Upper lobe of left lung (tissue), 6 donors: Measurements from ENCODE around the gene WFDC5. TPM values are rescaled to one million over a fixed set of nuclear protein-coding genes. Genes with fewer than 3 reads are reported as not detected.
"Not testable (repeated sequence)": the region's sequence is repeated elsewhere in the genome, so short reads cannot be mapped to it uniquely, and the experiment has no call there.

Experiments
- ATAC-seq, 2 donors: fragments of 200-7000 bp; cut with Tn5 transposase; one replicate each; pipeline ENCODE4 v1.9.1; 2022; ENCODE audit warnings: mild to moderate bottlenecking in 2 of 2, moderate library complexity in 2 of 2; ENCODE audit not compliant: low FRiP score in 2 of 2
- DNase-seq, 2 donors: peaks; one replicate each; pipeline ENCODE4 v3.0.0-alpha.2; 2019 to 2020
- H3K27ac ChIP-seq, 4 donors: fragments of 200-600 bp; sonication (generic); one replicate each; pipeline ENCODE4 v1.5.1; 2016 to 2019
- H3K27me3 ChIP-seq, 4 donors: fragments of 200-600 bp; sonication (generic); one replicate each; pipeline ENCODE4 v1.5.1; 2017 to 2019
- H3K36me3 ChIP-seq, 4 donors: fragments of 200-600 bp; sonication (generic); one replicate each; pipeline ENCODE4 v1.5.1; 2016 to 2019
- H3K4me1 ChIP-seq, 4 donors: fragments of 200-600 bp; sonication (generic); one replicate each; pipeline ENCODE4 v1.5.1; 2018 to 2019
- H3K4me3 ChIP-seq, 4 donors: fragments of 200-600 bp; sonication (generic); one replicate each; pipeline ENCODE4 v1.5.1; 2017 to 2019; ENCODE audit warnings: mild to moderate bottlenecking in 2 of 4, moderate library complexity in 1 of 4
- H3K9me3 ChIP-seq, 4 donors: fragments of 200-600 bp; sonication (generic); one replicate each; pipeline ENCODE4 v1.5.1; 2018 to 2019
- EP300 ChIP-seq, 4 donors: sonication (generic); formaldehyde crosslinking; IDR thresholded peaks; one replicate each; pipeline ENCODE4 v1.5.1; 2017; ENCODE audit warnings: antibody characterized with exemption in 4 of 4, control low read depth in 2 of 4
- POLR2A ChIP-seq, 4 donors: fragments of 450-650 bp; IDR thresholded peaks; one replicate each; pipeline ENCODE4 v1.5.1; 2016 to 2017; ENCODE audit warnings: antibody characterized with exemption in 4 of 4, mild to moderate bottlenecking in 2 of 4
- POLR2AphosphoS5 ChIP-seq, 2 donors: sonication (generic); formaldehyde crosslinking; IDR thresholded peaks; one replicate each; pipeline ENCODE4 v1.5.1; 2017; ENCODE audit warnings: antibody characterized with exemption in 2 of 2
- WGBS, 2 donors: methylation state at CpG; one replicate each; pipeline ENCODE4 v1.1.5; 2017 to 2018; 5-methylcytosine and 5-hydroxymethylcytosine counted together
- total RNA-seq, 6 donors: library from RNA; depleted of rRNA in 4 of 6; stranded (reverse); fragments of >200 nt in 4 of 6; gene quantifications; one replicate each; pipeline versions ENCODE4 v1.1.0 to v1.2.1, GENCODE V29; 2016 to 2021
- TF ChIP-seq, protein P1 (sequence below), 6 experiments: fragments of 450-650 bp in 4 of 6; fragments of 200-600 bp in 2 of 6; sonication (generic) in 2 of 6; IDR thresholded peaks; one replicate each; pipeline ENCODE4 v1.5.1; 2016 to 2019; ENCODE audit warnings: antibody characterized with exemption in 6 of 6
- donor health status: DM: no; HTN: no; CAD: no; lungs with moderate emphysema.
- donor health status: DM: no; HTN: yes; CAD: no; lungs with severe emphysema.

Gene WFDC5
- total RNA-seq, 6 donors from 2014 or later, result 0.57 to 2.0 TPM; not detected in 4

DNA sequence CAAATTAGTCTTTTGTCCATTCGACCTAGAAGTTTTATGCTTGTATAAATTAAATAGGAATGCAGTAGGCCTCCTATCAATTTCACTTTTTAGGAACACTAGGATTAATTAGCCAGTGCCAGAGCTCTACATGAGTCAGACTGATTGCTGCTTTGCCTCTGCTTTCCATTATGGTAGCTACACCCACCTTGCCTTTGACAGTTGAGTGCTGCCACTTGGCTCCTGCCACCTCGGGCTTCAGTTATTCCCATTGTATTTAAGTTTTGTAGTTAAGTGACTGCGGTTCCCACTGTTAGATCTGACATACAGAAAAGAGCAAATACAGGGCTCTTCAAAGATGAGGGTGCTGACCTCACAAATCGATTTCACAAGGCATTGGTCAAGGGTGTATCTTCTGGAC, 25.9 kb upstream of the WFDC5 start:
- DNase-seq (no peak), ATAC-seq (no peak)
- WGBS, 2 donors, result 80 to 82% methylated on average over 4 of the region's 4 CpGs

DNA sequence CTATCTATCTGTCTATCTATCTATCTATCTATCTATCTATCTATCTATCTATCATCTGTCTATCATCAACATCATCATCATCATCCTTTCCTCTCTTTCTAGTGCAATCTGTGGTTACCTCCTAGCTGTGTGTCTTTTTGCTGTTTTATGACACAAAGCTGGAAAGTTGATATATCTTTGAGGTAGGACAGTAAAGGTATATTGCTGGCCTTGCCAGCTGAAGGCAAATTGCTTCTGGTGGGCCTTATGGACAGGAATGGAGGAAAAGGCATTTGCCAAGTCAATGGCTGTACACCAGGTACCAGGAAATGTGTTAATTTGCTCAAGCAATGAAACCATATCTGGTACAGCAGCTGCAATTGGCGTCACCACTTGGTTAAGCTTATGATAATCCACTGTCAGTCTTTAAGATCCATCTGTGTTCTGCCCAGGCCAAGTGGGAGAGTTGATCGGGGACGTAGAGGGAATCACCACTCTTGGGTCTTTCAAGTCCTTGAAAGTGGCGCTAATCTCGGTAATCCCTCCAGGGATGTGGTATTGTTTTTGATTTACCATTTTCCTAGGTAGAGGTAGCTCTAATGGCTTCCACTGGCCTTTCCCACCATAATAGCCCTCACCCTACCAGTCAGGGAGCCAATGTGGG, 24.9 kb upstream of the WFDC5 start:
- 91 to 93% methylated on average over 5 of the region's 5 CpGs for WGBS, 2 donors
- not testable (repeated sequence) for DNase-seq, H3K4me1 ChIP-seq, H3K27me3 ChIP-seq, ATAC-seq, H3K4me3 ChIP-seq, H3K9me3 ChIP-seq, H3K36me3 ChIP-seq, H3K27ac ChIP-seq

More for the DNA sequence above, 25.9 kb upstream of the WFDC5 start:
- no peaks in the 10 kb centered on the region for H3K9me3 ChIP-seq
- TF ChIP-seq POLR2A (IDR thresholded peaks at IDR 0.05) (no peak), EP300 (IDR thresholded peaks at IDR 0.05) (no peak), POLR2AphosphoS5 (IDR thresholded peaks at IDR 0.05) (no peak)
- TF ChIP-seq, protein P1, sequence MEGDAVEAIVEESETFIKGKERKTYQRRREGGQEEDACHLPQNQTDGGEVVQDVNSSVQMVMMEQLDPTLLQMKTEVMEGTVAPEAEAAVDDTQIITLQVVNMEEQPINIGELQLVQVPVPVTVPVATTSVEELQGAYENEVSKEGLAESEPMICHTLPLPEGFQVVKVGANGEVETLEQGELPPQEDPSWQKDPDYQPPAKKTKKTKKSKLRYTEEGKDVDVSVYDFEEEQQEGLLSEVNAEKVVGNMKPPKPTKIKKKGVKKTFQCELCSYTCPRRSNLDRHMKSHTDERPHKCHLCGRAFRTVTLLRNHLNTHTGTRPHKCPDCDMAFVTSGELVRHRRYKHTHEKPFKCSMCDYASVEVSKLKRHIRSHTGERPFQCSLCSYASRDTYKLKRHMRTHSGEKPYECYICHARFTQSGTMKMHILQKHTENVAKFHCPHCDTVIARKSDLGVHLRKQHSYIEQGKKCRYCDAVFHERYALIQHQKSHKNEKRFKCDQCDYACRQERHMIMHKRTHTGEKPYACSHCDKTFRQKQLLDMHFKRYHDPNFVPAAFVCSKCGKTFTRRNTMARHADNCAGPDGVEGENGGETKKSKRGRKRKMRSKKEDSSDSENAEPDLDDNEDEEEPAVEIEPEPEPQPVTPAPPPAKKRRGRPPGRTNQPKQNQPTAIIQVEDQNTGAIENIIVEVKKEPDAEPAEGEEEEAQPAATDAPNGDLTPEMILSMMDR (IDR thresholded peaks at IDR 0.05), result no peak
- no peak overlapping the region for H3K4me3 ChIP-seq
- no peak overlapping the region for H3K27ac ChIP-seq
- no peaks in the 10 kb centered on the region for H3K36me3 ChIP-seq
- peaks cover 0 to 7% (median 2%) of the 10 kb centered on the region in 4 donors for H3K4me1 ChIP-seq
- H3K27me3 ChIP-seq, result no peaks in the 10 kb centered on the region

DNA sequence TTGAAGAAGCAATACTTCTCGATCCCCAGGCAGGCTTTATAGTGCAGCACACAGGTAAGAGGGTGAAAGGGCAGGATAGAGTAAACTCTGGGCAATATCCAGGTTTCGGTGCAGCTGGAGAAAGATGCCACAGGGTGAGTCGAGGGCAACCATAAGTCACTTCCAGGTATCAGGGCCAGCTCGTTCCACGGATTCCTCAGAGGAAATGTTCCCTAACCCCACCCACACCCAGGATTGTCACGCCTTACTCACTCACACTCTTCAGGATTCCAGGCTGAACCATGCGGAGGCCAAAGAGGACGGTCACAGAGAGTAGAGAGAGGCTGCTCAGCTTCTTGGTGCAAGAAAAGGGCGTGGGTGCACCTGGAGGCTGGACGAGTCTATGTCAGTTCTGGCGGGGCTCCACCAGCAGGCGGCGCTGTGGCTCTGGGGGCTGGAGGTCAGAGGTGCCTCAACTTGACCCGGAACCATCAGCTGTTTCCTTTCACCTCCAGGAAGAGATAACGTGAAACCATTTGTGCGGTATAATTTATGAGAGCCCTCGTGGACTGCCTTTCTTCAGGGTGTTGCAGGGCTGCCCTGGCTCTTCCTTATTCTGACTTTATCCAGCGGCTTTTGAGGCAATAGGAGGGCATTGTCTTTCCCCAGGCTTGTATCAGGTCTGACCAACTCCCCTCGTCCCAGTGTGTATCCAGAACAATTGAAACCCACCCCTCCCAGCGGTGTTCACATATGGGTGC, 23.8 kb upstream of the WFDC5 start:
- Histone ChIP-seq H3K36me3 (no peaks in the 10 kb centered on the region), H3K4me1 (peaks cover 0 to 7% (median 2%) of the 10 kb centered on the region in 4 donors), H3K27ac (no peak overlapping the region), H3K9me3 (no peaks in the 10 kb centered on the region), H3K4me3 (no peak overlapping the region), H3K27me3 (no peaks in the 10 kb centered on the region)
- TF ChIP-seq EP300 (IDR thresholded peaks at IDR 0.05), result no peak
- TF ChIP-seq, protein P1 (IDR thresholded peaks at IDR 0.05), result peak; percentile 57 to 80 (median 76)
- DNase-seq (peak; percentile 70 to 94), ATAC-seq (peak; percentile 79)
- WGBS, 2 donors, result 35 to 39% methylated on average over 18 to 20 of the region's 20 CpGs

- no peak for DNase-seq
- no peaks in the 10 kb centered on the region for H3K9me3 ChIP-seq
- no peak for ATAC-seq
- WGBS, 2 donors, result 58 to 84% methylated on average over 2 of the region's 2 CpGs
- no peak overlapping the region for H3K4me3 ChIP-seq
- no peaks in the 10 kb centered on the region for H3K36me3 ChIP-seq
- TF ChIP-seq, protein P1 (IDR thresholded peaks at IDR 0.05), result no peak
- TF ChIP-seq POLR2A (IDR thresholded peaks at IDR 0.05), result no peak
- TF ChIP-seq POLR2AphosphoS5 (IDR thresholded peaks at IDR 0.05), result no peak
- TF ChIP-seq EP300 (IDR thresholded peaks at IDR 0.05), result no peak
- peaks cover 0 to 7% (median 2%) of the 10 kb centered on the region in 4 donors for H3K4me1 ChIP-seq
- no peaks in the 10 kb centered on the region for H3K27me3 ChIP-seq
- H3K27ac ChIP-seq, result no peak overlapping the region
Observed at GRCh38 chr20:45136911-45137310, 21.9 kb upstream of the WFDC5 start.

- DNase-seq, result peak in 1 of 2 donors; percentile 60
- H3K27ac ChIP-seq, result peak overlapping the region in 3 of 4 donors; percentile 2 to 76 (median 64)
- no peak overlapping the region for H3K4me3 ChIP-seq
- no peaks in the 10 kb centered on the region for H3K36me3 ChIP-seq
- no peaks in the 10 kb centered on the region for H3K27me3 ChIP-seq
- H3K9me3 ChIP-seq, result no peaks in the 10 kb centered on the region
- H3K4me1 ChIP-seq, result peaks cover 0 to 5% (median 0%) of the 10 kb centered on the region in 4 donors
- peak; percentile 56 to 90 for ATAC-seq
- TF ChIP-seq POLR2AphosphoS5 (IDR thresholded peaks at IDR 0.05) (no peak), POLR2A (IDR thresholded peaks at IDR 0.05) (peak in 1 of 4 donors; percentile 12)
- WGBS, 2 donors, result 53 to 62% methylated on average over 2 of the region's 2 CpGs
Observed at GRCh38 chr20:45128099-45128498, 13.1 kb upstream of the WFDC5 start.
